ENCODE measurements around the gene ADPRM. TPM values are rescaled to one million over a fixed set of nuclear protein-coding genes. Genes with fewer than 3 reads are reported as not detected.

ADPRM gene
- total and polyA plus RNA-seq, 2 donors (not counting 1 experiment from before 2014, with no cell fraction given), result 11.3 to 17.0 TPM

GRCh38 chr17:10754109-10754508 is 56.7 kb downstream of the ADPRM start:
- no peaks in the 10 kb centered on the region for H3K79me2 ChIP-seq (ENCODE audit: control insufficient read depth, insufficient read depth, low read length)
- no peaks in the 10 kb centered on the region for H3K9me3 ChIP-seq (ENCODE audit: control insufficient read depth, insufficient read depth, low read depth, low read length)
- H3K4me2 ChIP-seq (ENCODE audit: extremely low read depth, insufficient read depth, low read length), result no peak overlapping the region
- no peak overlapping the region for H2AFZ ChIP-seq (ENCODE audit: low read length)
- TF ChIP-seq, protein P1, sequence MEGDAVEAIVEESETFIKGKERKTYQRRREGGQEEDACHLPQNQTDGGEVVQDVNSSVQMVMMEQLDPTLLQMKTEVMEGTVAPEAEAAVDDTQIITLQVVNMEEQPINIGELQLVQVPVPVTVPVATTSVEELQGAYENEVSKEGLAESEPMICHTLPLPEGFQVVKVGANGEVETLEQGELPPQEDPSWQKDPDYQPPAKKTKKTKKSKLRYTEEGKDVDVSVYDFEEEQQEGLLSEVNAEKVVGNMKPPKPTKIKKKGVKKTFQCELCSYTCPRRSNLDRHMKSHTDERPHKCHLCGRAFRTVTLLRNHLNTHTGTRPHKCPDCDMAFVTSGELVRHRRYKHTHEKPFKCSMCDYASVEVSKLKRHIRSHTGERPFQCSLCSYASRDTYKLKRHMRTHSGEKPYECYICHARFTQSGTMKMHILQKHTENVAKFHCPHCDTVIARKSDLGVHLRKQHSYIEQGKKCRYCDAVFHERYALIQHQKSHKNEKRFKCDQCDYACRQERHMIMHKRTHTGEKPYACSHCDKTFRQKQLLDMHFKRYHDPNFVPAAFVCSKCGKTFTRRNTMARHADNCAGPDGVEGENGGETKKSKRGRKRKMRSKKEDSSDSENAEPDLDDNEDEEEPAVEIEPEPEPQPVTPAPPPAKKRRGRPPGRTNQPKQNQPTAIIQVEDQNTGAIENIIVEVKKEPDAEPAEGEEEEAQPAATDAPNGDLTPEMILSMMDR (conservative IDR thresholded peaks at IDR 0.05 in 1 of 2, IDR thresholded peaks at IDR 0.05 in 1 of 2; ENCODE audit: low read depth in 1 of 2, low read length in 2 of 2), result peak in 1 of 2 donors; percentile 33
- no peak for TF ChIP-seq EZH2 (IDR thresholded peaks at IDR 0.05; ENCODE audit: low read length, missing control alignments)
- peak in 1 of 2 donors; percentile 16 for DNase-seq (ENCODE audit: low read depth in 2 of 2)
- no peak overlapping the region for H3K9ac ChIP-seq (ENCODE audit: insufficient read depth, low read length)
- H3K36me3 ChIP-seq (ENCODE audit: control insufficient read depth, insufficient read depth, low read length), result no peaks in the 10 kb centered on the region
- no peaks in the 10 kb centered on the region for H3K27me3 ChIP-seq (ENCODE audit: control insufficient read depth, insufficient read depth, low read length)
- H3K27ac ChIP-seq (ENCODE audit: insufficient read depth, low read length), result no peak overlapping the region
- H3K4me1 ChIP-seq (ENCODE audit: control insufficient read depth, extremely low read depth, insufficient read depth, low read length), result no peaks in the 10 kb centered on the region
- H3K4me3 ChIP-seq (replicated peaks in 1 of 4; ENCODE audit: control extremely low read depth in 1 of 4, insufficient read depth in 1 of 4, low read depth in 3 of 4, low read length in 4 of 4), result no peak overlapping the region
- H4K20me1 ChIP-seq (ENCODE audit: control insufficient read depth, extremely low read depth, insufficient read depth, low read length), result no peaks in the 10 kb centered on the region

- Histone ChIP-seq H3K27me3 (ENCODE audit: control insufficient read depth, insufficient read depth, low read length) (no peaks in the 10 kb centered on the region), H3K9ac (ENCODE audit: insufficient read depth, low read length) (no peak overlapping the region), H3K9me3 (ENCODE audit: control insufficient read depth, insufficient read depth, low read depth, low read length) (no peaks in the 10 kb centered on the region), H4K20me1 (ENCODE audit: control insufficient read depth, extremely low read depth, insufficient read depth, low read length) (no peaks in the 10 kb centered on the region), H3K27ac (ENCODE audit: insufficient read depth, low read length) (no peak overlapping the region), H3K4me1 (ENCODE audit: control insufficient read depth, extremely low read depth, insufficient read depth, low read length) (no peaks in the 10 kb centered on the region), H3K36me3 (ENCODE audit: control insufficient read depth, insufficient read depth, low read length) (no peaks in the 10 kb centered on the region), H3K4me3 (replicated peaks in 1 of 4; ENCODE audit: control extremely low read depth in 1 of 4, insufficient read depth in 1 of 4, low read depth in 3 of 4, low read length in 4 of 4) (no peak overlapping the region), H2AFZ (ENCODE audit: low read length) (no peak overlapping the region), H3K79me2 (ENCODE audit: control insufficient read depth, insufficient read depth, low read length) (no peaks in the 10 kb centered on the region), H3K4me2 (ENCODE audit: extremely low read depth, insufficient read depth, low read length) (no peak overlapping the region)
- no peak for TF ChIP-seq EZH2 (IDR thresholded peaks at IDR 0.05; ENCODE audit: low read length, missing control alignments)
- TF ChIP-seq, protein P1 (conservative IDR thresholded peaks at IDR 0.05 in 1 of 2, IDR thresholded peaks at IDR 0.05 in 1 of 2; ENCODE audit: low read depth in 1 of 2, low read length in 2 of 2), result no peak
- DNase-seq (ENCODE audit: low read depth in 2 of 2), result no peak
Observed at GRCh38 chr17:10754861-10755591, 57.6 kb downstream of the ADPRM start.

GRCh38 chr17:10755592-10756127 is 58.3 kb downstream of the ADPRM start:
- no peaks in the 10 kb centered on the region for H3K79me2 ChIP-seq (ENCODE audit: control insufficient read depth, insufficient read depth, low read length)
- H3K9ac ChIP-seq (ENCODE audit: insufficient read depth, low read length), result no peak overlapping the region
- no peak overlapping the region for H3K4me2 ChIP-seq (ENCODE audit: extremely low read depth, insufficient read depth, low read length)
- H2AFZ ChIP-seq (ENCODE audit: low read length), result no peak overlapping the region
- H3K9me3 ChIP-seq (ENCODE audit: control insufficient read depth, insufficient read depth, low read depth, low read length), result no peaks in the 10 kb centered on the region
- no peaks in the 10 kb centered on the region for H3K4me1 ChIP-seq (ENCODE audit: control insufficient read depth, extremely low read depth, insufficient read depth, low read length)
- TF ChIP-seq, protein P1 (conservative IDR thresholded peaks at IDR 0.05 in 1 of 2, IDR thresholded peaks at IDR 0.05 in 1 of 2; ENCODE audit: low read depth in 1 of 2, low read length in 2 of 2), result no peak
- no peak for TF ChIP-seq EZH2 (IDR thresholded peaks at IDR 0.05; ENCODE audit: low read length, missing control alignments)
- no peak overlapping the region for H3K4me3 ChIP-seq (replicated peaks in 1 of 4; ENCODE audit: control extremely low read depth in 1 of 4, insufficient read depth in 1 of 4, low read depth in 3 of 4, low read length in 4 of 4)
- no peak overlapping the region for H3K27ac ChIP-seq (ENCODE audit: insufficient read depth, low read length)
- no peaks in the 10 kb centered on the region for H4K20me1 ChIP-seq (ENCODE audit: control insufficient read depth, extremely low read depth, insufficient read depth, low read length)
- H3K27me3 ChIP-seq (ENCODE audit: control insufficient read depth, insufficient read depth, low read length), result no peaks in the 10 kb centered on the region
- DNase-seq (ENCODE audit: low read depth in 2 of 2), result no peak
- H3K36me3 ChIP-seq (ENCODE audit: control insufficient read depth, insufficient read depth, low read length), result no peaks in the 10 kb centered on the region
